NCI-H748 treated with DMSO at 0.1 percent for 48 hours (cell line): ENCODE measurements around the gene DDOST.
"Not testable (repeated sequence)": the region's sequence is repeated elsewhere in the genome, so short reads cannot be mapped to it uniquely, and the experiment has no call there.

Experiments
- DNase-seq: peaks from one replicate; lab custom pipeline; 2025; lab: John Stamatoyannopoulos, UW

Gene DDOST

DNA sequence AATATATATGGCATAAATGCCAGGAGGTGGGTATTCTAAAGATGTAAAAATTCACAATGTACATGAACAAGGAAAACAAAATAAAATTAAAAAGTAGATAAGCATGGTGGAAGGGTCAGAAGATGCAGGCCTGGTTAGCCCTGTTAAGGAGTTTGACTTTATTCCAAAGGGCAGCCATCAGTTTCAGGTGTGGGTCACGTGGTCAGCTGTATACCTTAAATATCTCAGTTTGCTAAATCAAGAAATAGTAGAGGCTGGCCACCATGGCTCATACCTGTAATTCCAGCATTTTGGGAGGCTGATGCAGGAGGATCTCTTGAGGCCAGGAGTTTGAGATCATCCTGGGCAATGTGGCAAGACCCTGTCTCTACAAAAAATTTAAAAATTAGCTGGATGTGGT, 36.5 kb downstream of the DDOST start:
- no peak for DNase-seq

DNA sequence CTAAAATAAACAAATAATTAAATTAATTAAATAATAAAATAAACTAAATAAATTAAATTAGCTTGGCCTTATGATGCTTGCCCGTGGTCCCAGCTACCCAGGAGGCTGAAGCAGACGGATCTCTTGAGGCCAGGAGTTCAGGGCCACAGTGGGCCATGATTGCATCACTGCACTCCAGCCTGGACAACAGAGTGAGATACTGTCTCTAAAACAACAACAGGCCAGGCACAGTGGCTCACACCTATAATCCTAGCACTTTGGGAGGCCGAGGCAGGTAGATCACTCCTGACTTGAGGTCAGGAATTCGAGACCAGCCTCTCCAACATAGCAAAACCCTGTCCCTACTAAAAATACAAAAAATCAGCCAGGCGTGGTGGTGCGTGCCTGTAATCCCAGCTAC, 40.2 kb downstream of the DDOST start:
- DNase-seq = no peak

GRCh38 chr1:20619999-20620398, 41.2 kb downstream of the DDOST start:
- no peak for DNase-seq

- DNase-seq = no peak
Observed at GRCh38 chr1:20618550-20618949, 42.6 kb downstream of the DDOST start.

GRCh38 chr1:20616847-20617487, 44.2 kb downstream of the DDOST start:
- DNase-seq = no peak

DNA sequence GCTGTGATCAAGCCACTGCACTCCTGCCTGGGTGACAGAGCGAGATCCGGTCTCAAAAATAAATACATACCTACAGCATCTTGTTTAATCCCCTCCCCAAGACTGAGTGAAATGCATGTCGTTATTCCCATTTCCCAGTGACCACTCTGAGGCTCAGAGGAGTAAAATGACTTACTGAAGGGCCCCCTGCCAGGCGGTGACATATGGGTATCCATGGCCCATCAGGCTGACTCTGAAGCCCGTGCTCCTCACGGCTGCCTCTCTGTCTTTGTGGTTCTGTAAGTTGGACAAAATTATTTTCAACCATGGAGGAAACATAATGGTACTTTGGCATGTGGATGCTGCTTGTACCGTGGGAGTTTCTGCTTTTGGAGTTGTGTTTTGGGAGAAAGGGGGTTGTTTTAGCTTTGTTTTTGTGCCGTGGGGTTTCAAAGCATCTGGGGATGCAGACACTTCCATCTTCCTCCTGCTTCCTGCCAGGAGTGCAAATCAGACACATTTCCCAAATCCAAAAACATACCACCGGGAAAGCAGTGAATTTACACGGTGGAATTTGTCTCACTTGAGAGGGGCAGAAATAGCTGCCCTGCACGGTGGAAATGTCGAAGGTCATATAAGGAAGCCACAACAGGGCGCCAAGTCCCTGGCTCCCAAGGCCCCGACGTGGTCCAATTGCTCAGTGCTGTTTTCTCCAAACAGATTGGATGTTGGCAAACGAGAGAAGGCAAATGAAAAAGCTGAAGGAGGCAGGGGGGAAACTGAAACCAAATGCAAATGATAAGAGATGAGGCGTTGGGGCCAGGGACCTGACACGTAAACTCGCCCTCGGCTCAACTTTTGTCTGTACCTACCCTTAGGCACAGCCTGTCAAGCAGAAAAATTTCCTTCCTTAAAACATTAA, 45.0 kb downstream of the DDOST start:
- DNase-seq = no peak

DNA sequence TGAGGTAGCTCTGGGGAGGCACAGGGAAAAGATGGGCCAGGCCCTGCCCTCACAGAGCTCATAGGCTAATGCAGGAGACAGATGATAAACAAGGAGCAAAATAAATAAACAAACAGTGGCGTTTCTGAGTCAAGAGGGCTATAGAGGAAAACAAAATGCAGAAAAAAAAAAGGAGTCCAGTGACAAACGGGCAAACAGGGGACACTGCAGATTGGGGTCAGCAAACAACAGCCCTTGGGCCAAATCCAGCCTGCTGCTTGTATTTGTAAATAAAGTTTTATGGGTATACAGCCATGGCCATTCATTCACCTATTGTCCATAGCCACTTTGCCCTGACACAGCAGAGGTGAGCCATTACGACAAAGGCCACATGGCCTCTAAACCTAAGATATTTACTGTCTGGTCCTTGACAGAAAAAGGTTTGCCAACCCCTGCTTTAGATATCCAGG, 47.0 kb downstream of the DDOST start:
- no peak for DNase-seq

DNA sequence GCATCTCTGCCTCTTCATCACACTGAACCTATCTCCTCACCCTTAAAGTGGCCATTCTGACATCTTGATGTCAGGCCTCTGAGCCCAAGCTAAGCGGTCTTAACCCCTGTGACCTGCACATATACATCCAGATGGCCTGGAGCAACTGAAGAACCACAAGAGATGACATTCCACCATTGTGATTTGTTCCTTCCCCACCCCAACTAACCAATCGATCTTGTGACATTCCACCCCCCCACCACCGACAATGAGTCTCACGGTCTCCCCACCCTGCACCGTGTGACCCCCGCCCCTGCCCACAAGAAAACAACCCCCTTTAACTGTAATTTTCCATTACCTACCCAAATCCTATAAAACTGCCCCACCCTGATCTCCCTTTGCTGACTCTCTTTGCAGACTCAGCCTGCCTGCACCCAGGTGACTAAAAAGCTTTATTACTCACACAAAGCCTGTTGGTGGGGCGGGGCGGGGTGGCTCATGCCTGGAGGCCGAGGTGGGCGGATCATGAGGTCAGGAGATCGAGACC, 48.9 kb downstream of the DDOST start:
- no peak for DNase-seq

GRCh38 chr1:20611652-20612051, 49.5 kb downstream of the DDOST start:
- no peak for DNase-seq

GRCh38 chr1:20610970-20611369, 50.2 kb downstream of the DDOST start:
- DNase-seq = no peak

DNA sequence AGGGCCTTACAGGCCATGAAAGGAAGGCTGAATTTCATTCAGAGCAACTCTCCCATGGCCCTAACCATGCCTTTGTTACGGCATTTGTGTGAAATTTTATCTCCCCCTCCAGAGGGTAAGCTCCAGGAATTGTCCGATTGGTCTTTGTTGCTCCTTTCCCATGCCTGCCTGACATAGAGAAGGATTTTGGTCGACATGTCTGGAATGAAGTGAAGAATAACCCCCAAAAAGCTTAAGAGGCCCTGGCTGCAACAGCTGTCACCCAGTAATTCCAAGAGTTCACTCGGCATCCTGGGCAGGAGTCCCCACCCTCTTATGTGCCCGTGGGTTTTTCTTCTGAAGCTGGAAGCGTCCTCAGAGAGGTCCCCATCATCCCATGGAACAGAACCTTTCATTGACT, 51.6 kb downstream of the DDOST start:
- DNase-seq = no peak

GRCh38 chr1:20606801-20607570, 54.2 kb downstream of the DDOST start:
- DNase-seq = not testable (repeated sequence)

DNA sequence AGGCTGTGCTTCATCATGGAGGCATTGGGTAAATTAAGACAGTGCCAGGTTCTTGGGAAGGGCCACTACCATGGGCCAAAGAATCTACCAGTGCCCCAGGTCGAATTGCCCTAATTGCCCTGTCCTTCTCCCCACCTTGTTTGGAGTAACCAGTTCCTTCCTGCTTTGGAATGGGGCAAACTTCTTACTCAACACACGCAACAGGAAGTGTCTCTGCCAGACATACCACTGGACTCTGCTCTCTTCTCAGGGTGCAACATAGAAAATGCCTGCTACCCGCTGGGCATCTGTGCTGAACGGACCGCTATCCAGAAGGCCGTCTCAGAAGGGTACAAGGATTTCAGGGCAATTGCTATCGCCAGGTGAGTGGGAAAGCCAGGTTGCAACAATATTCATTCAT, 56.5 kb downstream of the DDOST start:
- DNase-seq = no peak

DNA sequence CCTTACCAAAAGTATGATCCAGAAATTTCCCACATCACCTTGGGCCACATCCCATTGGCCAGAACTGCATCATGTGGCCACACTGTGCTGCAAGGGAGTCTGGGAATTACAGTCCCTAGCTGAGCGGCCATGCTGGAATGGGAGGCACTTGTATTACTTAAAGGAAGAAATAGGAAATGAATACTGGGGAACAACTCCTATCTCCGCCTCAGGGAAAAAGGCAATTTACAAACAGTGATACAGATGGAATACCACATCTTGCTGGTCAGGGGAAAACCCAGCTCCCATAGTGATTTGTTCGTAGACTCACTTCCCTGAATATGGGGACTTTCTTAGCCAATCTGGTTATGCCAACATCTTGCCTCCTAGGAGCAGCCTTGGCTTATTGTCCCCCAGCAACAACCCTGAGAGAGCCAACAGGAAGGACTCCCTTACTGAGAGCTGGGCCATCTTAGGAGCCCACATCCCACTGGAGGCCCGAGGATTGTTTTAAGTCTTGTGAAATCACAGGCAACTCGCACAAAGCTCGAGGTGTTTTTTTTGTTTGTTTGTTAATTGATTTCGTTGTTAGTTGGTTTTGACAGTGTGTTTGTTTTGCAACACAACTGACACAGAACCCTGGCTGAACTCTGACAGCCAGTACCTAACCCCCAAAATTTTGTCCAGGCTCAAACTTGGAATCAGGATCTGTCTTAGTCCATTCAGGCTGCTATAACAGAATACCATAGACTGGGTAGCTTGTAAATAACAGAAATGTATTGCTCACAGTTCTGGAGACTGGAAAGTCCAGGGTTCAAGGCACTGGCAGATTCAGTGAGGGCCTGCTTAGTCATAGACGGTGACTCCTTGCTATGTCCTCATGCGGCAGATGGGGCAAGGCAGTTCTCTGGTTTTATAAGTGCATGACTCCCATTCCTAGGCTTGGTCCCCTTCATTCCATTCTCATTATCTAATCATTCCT, 57.4 kb downstream of the DDOST start:
- DNase-seq = no peak

DNA sequence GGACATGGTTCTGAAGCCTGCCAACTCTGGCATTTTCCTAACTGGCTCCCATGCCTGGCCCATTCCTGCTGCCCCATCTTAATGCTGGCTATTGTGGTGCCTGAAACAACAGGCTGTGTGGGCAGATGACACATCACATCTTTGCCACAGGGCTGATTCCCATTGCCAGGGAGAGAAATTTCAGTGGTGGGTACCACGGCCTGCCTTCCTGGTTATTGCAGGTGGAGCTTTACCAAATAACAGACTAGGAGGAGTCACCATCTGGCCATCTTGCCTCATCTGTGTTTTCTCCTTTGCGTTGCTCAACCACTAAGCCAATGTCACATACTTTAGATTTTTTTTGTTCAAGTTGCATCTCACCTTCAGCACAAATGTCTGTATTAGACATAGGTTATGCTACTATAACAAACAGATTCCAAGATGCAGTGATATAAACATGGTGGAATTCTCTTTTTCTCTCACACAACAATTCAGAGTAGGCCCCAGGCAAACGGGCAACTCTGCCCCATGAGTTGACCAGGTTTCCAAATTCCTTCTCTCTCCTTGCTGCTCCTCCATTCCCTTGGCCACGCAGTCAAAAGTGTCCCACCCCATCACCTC, 58.2 kb downstream of the DDOST start:
- no peak for DNase-seq
